NB4 (cell line): ENCODE results near the gene FAM120B.

Experiments
- DNase-seq: peaks from one replicate; pipeline ENCODE4 v3.0.0; 2010; ENCODE audit warnings: low read depth
- H3K4me3 ChIP-seq: one replicate; pipeline ENCODE4 v1.5.1; 2011; ENCODE audit warnings: mild to moderate bottlenecking, low read depth, low read length, moderate library complexity
- CTCF ChIP-seq: IDR thresholded peaks from one replicate; pipeline ENCODE4 v1.5.1; 2012; ENCODE audit warnings: low read depth, low read length
- MAX ChIP-seq: IDR thresholded peaks from 2 replicates; pipeline ENCODE4 v1.6.1; 2011; ENCODE audit warnings: low read depth, low read length
- MYC ChIP-seq: IDR thresholded peaks from 2 replicates; pipeline ENCODE4 v1.6.1; 2011; ENCODE audit warnings: low read depth, low read length
- POLR2A ChIP-seq: IDR thresholded peaks from 2 replicates; pipeline ENCODE4 v1.6.1; 2011; ENCODE audit warnings: mild to moderate bottlenecking; ENCODE audit not compliant: insufficient read length; ENCODE audit errors: extremely low read depth

Gene FAM120B

GRCh38 chr6:170447561-170447930 is 141.0 kb downstream of the FAM120B start:
- H3K4me3 ChIP-seq: no peak overlapping the region
- no peak for TF ChIP-seq POLR2A
- no peak for TF ChIP-seq CTCF
- TF ChIP-seq MAX: no peak
- no peak for TF ChIP-seq MYC

GRCh38 chr6:170448317-170448716 is 141.8 kb downstream of the FAM120B start:
- TF ChIP-seq MYC: no peak
- no peak for TF ChIP-seq CTCF
- no peak for TF ChIP-seq POLR2A
- TF ChIP-seq MAX: no peak
- no peak for DNase-seq
- H3K4me3 ChIP-seq: no peak overlapping the region

More at GRCh38 chr6:170447561-170447930, 141.0 kb downstream of the FAM120B start:
- no peak for DNase-seq

GRCh38 chr6:170448751-170449630 is 142.4 kb downstream of the FAM120B start:
- no peak overlapping the region for H3K4me3 ChIP-seq
- TF ChIP-seq POLR2A (no peak), MAX (no peak), CTCF (no peak), MYC (no peak)
- no peak for DNase-seq

GRCh38 chr6:170449835-170450753 is 143.5 kb downstream of the FAM120B start:
- no peak overlapping the region for H3K4me3 ChIP-seq
- TF ChIP-seq POLR2A: no peak
- TF ChIP-seq CTCF: no peak
- no peak for TF ChIP-seq MYC
- no peak for TF ChIP-seq MAX
- DNase-seq: peak; percentile 39

- H3K4me3 ChIP-seq: no peak overlapping the region
- no peak for DNase-seq
- no peak for TF ChIP-seq MYC
- no peak for TF ChIP-seq MAX
- TF ChIP-seq CTCF: no peak
- no peak for TF ChIP-seq POLR2A
Measured at GRCh38 chr6:170450916-170451761, 144.6 kb downstream of the FAM120B start.
